H7 (cell line): Measurements from ENCODE around the gene SULT4A1. TPM values are rescaled to one million over a fixed set of nuclear protein-coding genes. Genes with fewer than 3 reads are reported as not detected.

Source experiments
- DNase-seq: peaks from one replicate; pipeline ENCODE4 v3.0.0; 2012
- H3K27me3 ChIP-seq: 2 replicates; pipeline ENCODE4 v1.6.0; 2011; ENCODE audit warnings: mild to moderate bottlenecking, low read length; ENCODE audit not compliant: control insufficient read depth, insufficient read depth
- H3K36me3 ChIP-seq: replicated peaks from 2 replicates; pipeline ENCODE4 v1.5.1; 2011; ENCODE audit warnings: low read length; ENCODE audit not compliant: control insufficient read depth, insufficient read depth
- H3K4me3 ChIP-seq: 2 replicates; pipeline ENCODE4 v1.5.1; 2011; ENCODE audit warnings: low read depth, mild to moderate bottlenecking, control low read depth, low read length, moderate library complexity; ENCODE audit not compliant: insufficient read depth
- total RNA-seq: library from RNA; depleted of rRNA; stranded (reverse); fragments of >200 nt; shearing (Covaris generic); gene quantifications from 2 replicates; pipeline ENCODE4 v1.2.3, GENCODE V29; 2014

SULT4A1 gene
- total RNA-seq, 1 experiment from 2014 or later: 6.3 TPM

GRCh38 chr22:43814264-43814663 lies 48.0 kb downstream of the SULT4A1 start:
- no peak for DNase-seq
- Histone ChIP-seq H3K4me3 (no peak overlapping the region), H3K27me3 (no peaks in the 10 kb centered on the region), H3K36me3 (no peaks in the 10 kb centered on the region)

GRCh38 chr22:43812890-43813289 lies 49.4 kb downstream of the SULT4A1 start:
- Histone ChIP-seq H3K36me3 (no peaks in the 10 kb centered on the region), H3K4me3 (peak overlapping the region; percentile 72), H3K27me3 (no peaks in the 10 kb centered on the region)
- DNase-seq: no peak

GRCh38 chr22:43812149-43812842 lies 50.0 kb downstream of the SULT4A1 start, which contains the start of gene EFCAB6:
Gene EFCAB6 (minus strand): TSS chr22:43812305. CDS start chr22:43782318, 29,987 bp downstream.
- peak; percentile 96 for DNase-seq
- Histone ChIP-seq H3K36me3 (no peaks in the 10 kb centered on the region), H3K4me3 (peak within 1 kb of the TSS; percentile 72), H3K27me3 (no peaks in the 10 kb centered on the region)

GRCh38 chr22:43811777-43812148 lies 50.5 kb downstream of the SULT4A1 start:
- H3K27me3 ChIP-seq: no peaks in the 10 kb centered on the region
- no peak for DNase-seq
- no peaks in the 10 kb centered on the region for H3K36me3 ChIP-seq
- H3K4me3 ChIP-seq: peak overlapping the region; percentile 72

GRCh38 chr22:43802897-43803495 lies 59.3 kb downstream of the SULT4A1 start:
- no peaks in the 10 kb centered on the region for H3K36me3 ChIP-seq
- no peak overlapping the region for H3K4me3 ChIP-seq
- H3K27me3 ChIP-seq: no peaks in the 10 kb centered on the region
- DNase-seq: no peak

GRCh38 chr22:43800970-43801369 lies 61.3 kb downstream of the SULT4A1 start:
- H3K27me3 ChIP-seq: no peaks in the 10 kb centered on the region
- H3K4me3 ChIP-seq: no peak overlapping the region
- DNase-seq: no peak
- no peaks in the 10 kb centered on the region for H3K36me3 ChIP-seq

GRCh38 chr22:43798492-43798891 lies 63.8 kb downstream of the SULT4A1 start:
- no peaks in the 10 kb centered on the region for H3K27me3 ChIP-seq
- no peak overlapping the region for H3K4me3 ChIP-seq
- DNase-seq: no peak
- no peaks in the 10 kb centered on the region for H3K36me3 ChIP-seq

- H3K36me3 ChIP-seq: no peaks in the 10 kb centered on the region
- no peak overlapping the region for H3K4me3 ChIP-seq
- DNase-seq: peak; percentile 43
- H3K27me3 ChIP-seq: no peaks in the 10 kb centered on the region
Measured at GRCh38 chr22:43796567-43796966, 65.7 kb downstream of the SULT4A1 start.

GRCh38 chr22:43795320-43795719 lies 67.0 kb downstream of the SULT4A1 start:
- DNase-seq: no peak
- Histone ChIP-seq H3K4me3 (no peak overlapping the region), H3K36me3 (no peaks in the 10 kb centered on the region), H3K27me3 (no peaks in the 10 kb centered on the region)

GRCh38 chr22:43792905-43793304 lies 69.4 kb downstream of the SULT4A1 start:
- no peaks in the 10 kb centered on the region for H3K27me3 ChIP-seq
- H3K4me3 ChIP-seq: no peak overlapping the region
- no peaks in the 10 kb centered on the region for H3K36me3 ChIP-seq
- DNase-seq: no peak

GRCh38 chr22:43789452-43789851 lies 72.9 kb downstream of the SULT4A1 start:
- no peak for DNase-seq
- Histone ChIP-seq H3K27me3 (no peaks in the 10 kb centered on the region), H3K36me3 (no peaks in the 10 kb centered on the region), H3K4me3 (no peak overlapping the region)

- Histone ChIP-seq H3K36me3 (no peaks in the 10 kb centered on the region), H3K27me3 (no peaks in the 10 kb centered on the region), H3K4me3 (no peak overlapping the region)
- DNase-seq: peak; percentile 27
Measured at GRCh38 chr22:43783777-43784176, 78.5 kb downstream of the SULT4A1 start.

- no peaks in the 10 kb centered on the region for H3K36me3 ChIP-seq
- no peak for DNase-seq
- no peak overlapping the region for H3K4me3 ChIP-seq
- no peaks in the 10 kb centered on the region for H3K27me3 ChIP-seq
Measured at GRCh38 chr22:43782448-43782847, 79.9 kb downstream of the SULT4A1 start.

GRCh38 chr22:43777286-43777685 lies 85.0 kb downstream of the SULT4A1 start:
- DNase-seq: no peak
- H3K36me3 ChIP-seq: no peaks in the 10 kb centered on the region
- no peak overlapping the region for H3K4me3 ChIP-seq
- H3K27me3 ChIP-seq: no peaks in the 10 kb centered on the region

GRCh38 chr22:43776081-43776670 lies 86.1 kb downstream of the SULT4A1 start:
- no peaks in the 10 kb centered on the region for H3K36me3 ChIP-seq

More at GRCh38 chr22:43776081-43776670, 86.1 kb downstream of the SULT4A1 start:
- DNase-seq: no peak
- H3K4me3 ChIP-seq: no peak overlapping the region
- H3K27me3 ChIP-seq: no peaks in the 10 kb centered on the region
